NCI-H146 treated with DMSO at 0.1 percent for 48 hours (cell line): Measurements from ENCODE around the gene ISCA2.
"Not testable (repeated sequence)": the region's sequence is repeated elsewhere in the genome, so short reads cannot be mapped to it uniquely, and the experiment has no call there.

Experiments
- DNase-seq: peaks from one replicate; lab custom pipeline; 2025; ENCODE audit not compliant: unreplicated experiment; lab: John Stamatoyannopoulos, UW

The ISCA2 gene

GRCh38 chr14:74526854-74527585 is 33.5 kb downstream of the ISCA2 start:
- no peak for DNase-seq

- no peak for DNase-seq
Measured at GRCh38 chr14:74527736-74528280, 34.2 kb downstream of the ISCA2 start.

GRCh38 chr14:74528406-74528805 is 34.8 kb downstream of the ISCA2 start:
- no peak for DNase-seq

GRCh38 chr14:74528886-74529285 is 35.3 kb downstream of the ISCA2 start:
- DNase-seq: no peak

- DNase-seq: no peak
Measured at GRCh38 chr14:74531006-74531405, 37.4 kb downstream of the ISCA2 start.

GRCh38 chr14:74531467-74531866 is 37.9 kb downstream of the ISCA2 start:
- DNase-seq: no peak

GRCh38 chr14:74532246-74532645 is 38.7 kb downstream of the ISCA2 start:
- DNase-seq: no peak

- DNase-seq: no peak
Measured at GRCh38 chr14:74533576-74533975, 40.0 kb downstream of the ISCA2 start.

- no peak for DNase-seq
Measured at GRCh38 chr14:74535756-74536325, 42.3 kb downstream of the ISCA2 start.

- not testable (repeated sequence) for DNase-seq
Measured at GRCh38 chr14:74536336-74536735, 42.8 kb downstream of the ISCA2 start.

- DNase-seq: no peak
Measured at GRCh38 chr14:74538411-74539391, 45.1 kb downstream of the ISCA2 start.

- DNase-seq: no peak
Measured at GRCh38 chr14:74539503-74539902, 45.9 kb downstream of the ISCA2 start.

- DNase-seq: no peak
Measured at GRCh38 chr14:74541225-74541624, 47.7 kb downstream of the ISCA2 start.

- no peak for DNase-seq
Measured at GRCh38 chr14:74542056-74542685, 48.6 kb downstream of the ISCA2 start.

GRCh38 chr14:74543771-74544438 is 50.3 kb downstream of the ISCA2 start:
- DNase-seq: no peak

GRCh38 chr14:74545386-74545785 is 51.8 kb downstream of the ISCA2 start:
- DNase-seq: no peak

GRCh38 chr14:74546416-74546815 is 52.9 kb downstream of the ISCA2 start:
- no peak for DNase-seq
